Lower leg skin (tissue), 4 donors: Measurements from ENCODE around the gene RET. TPM values are rescaled to one million over a fixed set of nuclear protein-coding genes. Genes with fewer than 3 reads are reported as not detected.

Experiments
- DNase-seq, 2 donors: peaks; one replicate each; pipeline ENCODE4 v3.0.0-alpha.2; 2019; ENCODE audit warnings: low spot score in 2 of 2
- H3K4me3 ChIP-seq: fragments of 200-600 bp; sonication (generic); 2 replicates; pipeline ENCODE4 v1.5.1; 2017; ENCODE audit warnings: mild to moderate bottlenecking, low read depth; ENCODE audit not compliant: poor library complexity, severe bottlenecking
- POLR2A ChIP-seq, 2 donors: fragments of 450-650 bp; IDR thresholded peaks; one replicate each; pipeline ENCODE4 v1.6.1; 2016 to 2017; ENCODE audit warnings: antibody characterized with exemption in 2 of 2, mild to moderate bottlenecking in 1 of 2, moderate library complexity in 1 of 2
- WGBS, 2 donors: methylation state at CpG; one replicate each; pipeline ENCODE4 v1.1.5; 2018; 5-methylcytosine and 5-hydroxymethylcytosine counted together
- intact Hi-C: fragments of 100-400 bp; cut with DNase I; formaldehyde crosslinking; loops from one replicate; pipeline ENCODE4 v1.15.0; 2023; ENCODE audit warnings: low total_unique reads
- total RNA-seq, 4 donors: library from RNA; depleted of rRNA; stranded (reverse); fragments of >200 nt; gene quantifications; one replicate each; pipeline ENCODE4 v1.1.0, GENCODE V29; 2016
- TF ChIP-seq, protein P1 (sequence below), 3 donors: fragments of 450-650 bp; IDR thresholded peaks; one replicate each; pipeline ENCODE4 v1.5.1; 2016; ENCODE audit warnings: antibody characterized with exemption in 3 of 3, mild to moderate bottlenecking in 3 of 3, moderate library complexity in 2 of 3

Gene RET
- total RNA-seq, 4 donors from 2014 or later, result 0.04 to 1.3 (median 0.87) TPM

DNA sequence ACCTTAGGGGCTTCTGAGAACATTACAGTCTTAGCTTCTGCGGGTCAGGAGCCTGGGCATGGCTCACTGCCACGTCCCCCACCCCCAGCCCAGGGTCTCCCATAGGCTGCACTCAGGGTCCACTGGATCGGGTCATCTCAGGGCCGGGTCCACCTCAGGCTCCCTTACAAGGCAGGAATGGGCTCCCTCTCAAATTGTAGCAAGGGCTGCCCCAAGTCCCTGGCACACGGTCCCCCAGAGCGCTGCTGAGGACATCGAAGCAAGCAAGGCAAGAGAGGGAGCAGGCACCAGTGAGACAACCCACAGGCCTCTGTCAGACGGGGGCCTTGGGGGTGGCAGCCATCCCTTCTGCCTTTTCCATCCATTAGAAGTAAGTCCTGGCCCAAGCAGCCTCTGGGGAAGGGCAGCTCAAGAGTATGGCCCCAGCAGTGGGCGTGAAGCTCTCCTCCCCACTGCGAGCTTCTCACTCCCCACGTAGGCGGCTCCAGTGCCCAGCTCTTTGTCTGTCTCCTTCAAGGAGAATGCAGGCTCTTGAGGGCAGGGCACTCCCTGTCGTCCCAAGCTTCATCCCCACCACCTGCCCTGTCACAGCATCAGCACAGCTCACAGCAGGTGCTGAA, 18.0 kb upstream of the RET start:
- no peak overlapping the region for H3K4me3 ChIP-seq
- intact Hi-C loops, result no loop called here
- no peak for DNase-seq
- WGBS, 2 donors, result 89 to 91% methylated on average over 13 of the region's 13 CpGs
- TF ChIP-seq, protein P1, sequence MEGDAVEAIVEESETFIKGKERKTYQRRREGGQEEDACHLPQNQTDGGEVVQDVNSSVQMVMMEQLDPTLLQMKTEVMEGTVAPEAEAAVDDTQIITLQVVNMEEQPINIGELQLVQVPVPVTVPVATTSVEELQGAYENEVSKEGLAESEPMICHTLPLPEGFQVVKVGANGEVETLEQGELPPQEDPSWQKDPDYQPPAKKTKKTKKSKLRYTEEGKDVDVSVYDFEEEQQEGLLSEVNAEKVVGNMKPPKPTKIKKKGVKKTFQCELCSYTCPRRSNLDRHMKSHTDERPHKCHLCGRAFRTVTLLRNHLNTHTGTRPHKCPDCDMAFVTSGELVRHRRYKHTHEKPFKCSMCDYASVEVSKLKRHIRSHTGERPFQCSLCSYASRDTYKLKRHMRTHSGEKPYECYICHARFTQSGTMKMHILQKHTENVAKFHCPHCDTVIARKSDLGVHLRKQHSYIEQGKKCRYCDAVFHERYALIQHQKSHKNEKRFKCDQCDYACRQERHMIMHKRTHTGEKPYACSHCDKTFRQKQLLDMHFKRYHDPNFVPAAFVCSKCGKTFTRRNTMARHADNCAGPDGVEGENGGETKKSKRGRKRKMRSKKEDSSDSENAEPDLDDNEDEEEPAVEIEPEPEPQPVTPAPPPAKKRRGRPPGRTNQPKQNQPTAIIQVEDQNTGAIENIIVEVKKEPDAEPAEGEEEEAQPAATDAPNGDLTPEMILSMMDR (IDR thresholded peaks at IDR 0.05), result no peak

DNA sequence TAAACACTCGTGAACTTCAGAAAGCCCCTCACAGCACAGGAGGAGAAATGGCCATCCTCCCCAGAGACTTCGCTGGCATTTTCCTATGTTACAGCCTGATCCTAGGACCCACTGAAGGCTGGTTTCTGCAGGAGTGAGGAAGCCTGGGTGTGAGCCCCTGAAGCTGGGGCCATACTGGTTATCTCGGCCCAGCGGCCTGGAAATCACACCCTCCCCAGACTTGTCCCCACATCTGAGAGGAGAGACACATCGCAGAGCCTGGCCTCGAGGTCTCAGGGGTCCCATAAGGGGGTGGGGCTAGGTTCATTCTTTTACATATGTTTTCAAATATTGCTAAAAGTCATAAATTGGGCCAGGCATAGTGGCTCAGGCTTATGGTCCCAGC, 17.5 kb upstream of the RET start:
- DNase-seq, result no peak
- intact Hi-C loops, result no loop called here
- no peak overlapping the region for H3K4me3 ChIP-seq
- WGBS, 2 donors, result 80 to 86% methylated on average over 6 of the region's 6 CpGs
- TF ChIP-seq, protein P1 (IDR thresholded peaks at IDR 0.05), result no peak
- TF ChIP-seq POLR2A (IDR thresholded peaks at IDR 0.05), result no peak

DNA sequence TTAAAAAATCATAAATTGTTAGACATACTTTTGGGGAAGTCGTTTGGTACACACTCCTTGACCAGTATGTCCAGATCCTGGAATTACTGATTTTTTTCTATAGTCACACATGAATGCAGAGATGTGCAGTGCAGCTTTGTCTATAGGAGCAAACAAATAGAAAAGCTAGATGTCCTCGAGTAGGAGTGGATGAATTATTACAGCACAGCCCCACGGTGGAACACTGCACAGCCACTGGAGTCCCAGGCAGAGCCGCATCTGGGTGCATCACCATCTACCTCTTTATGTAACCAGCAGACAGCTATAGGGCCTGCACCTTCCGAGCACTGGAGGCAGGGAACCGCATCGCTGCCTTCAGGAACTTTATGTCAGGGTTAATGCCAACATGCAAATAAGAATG, 17.0 kb upstream of the RET start:
- no peak overlapping the region for H3K4me3 ChIP-seq
- no peak for TF ChIP-seq POLR2A (IDR thresholded peaks at IDR 0.05)
- TF ChIP-seq, protein P1 (IDR thresholded peaks at IDR 0.05), result no peak
- no peak for DNase-seq
- intact Hi-C loops, result no loop called here
- 39 to 45% methylated on average over 7 of the region's 7 CpGs for WGBS, 2 donors

DNA sequence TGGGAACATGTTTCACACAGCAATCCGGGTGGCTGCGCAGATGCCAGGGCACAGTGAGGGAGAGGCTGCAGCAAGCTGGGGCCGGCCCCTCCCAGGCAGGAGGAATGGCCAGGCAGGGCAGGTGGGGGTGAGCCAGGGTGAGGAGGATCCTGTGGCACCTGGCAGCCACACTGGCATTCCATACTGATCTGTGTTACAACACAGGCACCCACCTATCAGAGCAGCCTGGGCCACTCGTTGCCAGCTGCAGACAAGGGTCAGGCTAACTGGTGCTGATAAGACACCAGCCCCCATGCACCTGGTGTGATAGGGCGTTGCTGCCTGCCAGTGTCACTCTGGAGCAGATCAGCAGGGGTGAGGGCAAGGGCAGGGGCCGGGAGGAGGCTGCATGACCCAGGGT, 16.6 kb upstream of the RET start:
- intact Hi-C loops, result no loop called here
- 65 to 68% methylated on average over 6 of the region's 6 CpGs for WGBS, 2 donors
- TF ChIP-seq, protein P1 (IDR thresholded peaks at IDR 0.05), result no peak
- TF ChIP-seq POLR2A (IDR thresholded peaks at IDR 0.05), result no peak
- DNase-seq, result no peak
- H3K4me3 ChIP-seq, result no peak overlapping the region

DNA sequence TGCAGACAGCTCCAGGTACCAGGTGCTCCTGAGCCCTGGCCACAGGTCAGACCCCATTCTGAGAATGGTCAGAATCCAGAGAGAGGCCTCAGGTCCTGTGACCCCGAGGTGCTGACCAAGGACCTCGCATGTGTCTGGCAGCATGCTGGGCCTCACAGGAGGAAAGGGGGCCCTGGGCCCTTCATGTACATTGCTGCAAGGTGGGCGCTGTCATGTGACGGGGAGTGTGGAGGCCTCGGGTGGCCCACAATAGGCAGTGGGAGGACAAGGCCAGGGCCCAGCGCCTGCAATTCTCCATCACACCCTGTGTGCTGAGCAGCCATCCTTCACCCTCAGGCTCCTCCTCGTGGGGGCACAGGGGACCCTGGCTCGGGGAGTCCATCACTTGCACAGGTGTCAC, 15.5 kb upstream of the RET start:
- H3K4me3 ChIP-seq, result no peak overlapping the region
- TF ChIP-seq POLR2A (IDR thresholded peaks at IDR 0.05), result no peak
- intact Hi-C loops, result no loop called here
- no peak for DNase-seq
- WGBS, 2 donors, result 91 to 92% methylated on average over 8 of the region's 8 CpGs

DNA sequence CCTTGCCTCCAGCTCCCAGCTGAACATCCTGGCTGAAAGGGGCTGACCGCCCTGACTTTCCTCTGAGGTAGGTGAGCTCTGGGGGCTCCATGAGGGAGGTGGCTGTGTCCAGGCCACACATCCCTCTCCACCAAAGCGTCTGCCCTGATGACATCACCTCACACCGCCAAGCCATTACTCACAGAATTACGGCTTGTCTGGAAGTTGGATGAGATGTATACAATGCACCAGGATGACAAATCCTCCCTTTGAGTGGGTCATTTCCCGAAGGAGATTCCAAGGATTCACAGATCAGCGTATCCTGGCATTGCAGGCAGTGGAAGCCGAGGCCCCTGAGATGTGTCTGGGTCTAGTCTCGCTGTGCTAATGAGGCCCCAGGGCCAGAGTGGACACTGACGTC, 15.1 kb upstream of the RET start:
- TF ChIP-seq POLR2A (IDR thresholded peaks at IDR 0.05), result no peak
- TF ChIP-seq, protein P1 (IDR thresholded peaks at IDR 0.05), result no peak
- no peak overlapping the region for H3K4me3 ChIP-seq
- WGBS, 2 donors, result 83 to 91% methylated on average over 7 to 9 of the region's 9 CpGs
- DNase-seq, result no peak
- intact Hi-C loops, result no loop called here
